ENCODE data around the gene EZR.

EZR gene

DNA sequence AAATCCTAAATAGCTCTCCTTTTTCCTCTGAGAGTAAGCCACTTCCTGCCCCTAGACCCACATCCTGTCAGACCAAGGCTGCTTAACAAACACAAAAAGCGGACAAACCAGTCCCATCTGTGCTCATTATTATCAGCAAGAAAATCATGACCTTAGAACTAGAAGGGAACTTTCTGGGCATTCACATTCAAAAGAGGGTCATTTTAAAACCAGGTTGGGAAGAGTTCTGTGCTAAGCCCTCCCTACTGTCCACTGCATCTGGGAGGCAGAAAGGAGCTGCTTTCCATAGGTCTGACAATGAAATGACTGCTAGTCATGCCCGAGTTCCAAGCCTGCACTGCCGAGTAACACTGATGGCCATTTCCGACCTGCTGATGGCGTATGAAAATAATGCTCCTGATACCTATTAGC lies 15.4 kb downstream of the EZR start:
- Histone ChIP-seq H3K4me3 (ENCODE audit: low read depth in 1 of 2, low read length in 2 of 2) (peak overlapping the region in 1 of 2 experiments; percentile 47; a peak in 2 of 4 replicates), H3K27ac (ENCODE audit: low read length) (peak overlapping the region; percentile 96), H3K27me3 (ENCODE audit: insufficient read depth, low read length, poor library complexity) (no peaks in the 10 kb centered on the region), H3K9ac (ENCODE audit: low read depth, low read length) (peak overlapping the region; percentile 47), H3K9me3 (ENCODE audit: insufficient read depth, low read length, severe bottlenecking) (no peaks in the 10 kb centered on the region), H4K20me1 (ENCODE audit: insufficient read depth, low read length) (peaks cover 83% of the 10 kb centered on the region), H3K4me1 (ENCODE audit: insufficient read depth, low read length) (peaks cover 62% of the 10 kb centered on the region), H3K4me2 (ENCODE audit: insufficient read depth, low read length) (peak overlapping the region; percentile 67), H3K36me3 (ENCODE audit: insufficient read depth, low read length) (peaks cover 18% of the 10 kb centered on the region), H2AFZ (ENCODE audit: low read depth, low read length) (no peak overlapping the region), H3K79me2 (ENCODE audit: insufficient read depth, low read length) (peaks cover 94% of the 10 kb centered on the region)
- peak; percentile 77 for DNase-seq
- no peak for TF ChIP-seq EZH2 (IDR thresholded peaks at IDR 0.05; ENCODE audit: borderline replicate concordance, low read depth, low read length, severe bottlenecking)
- TF ChIP-seq, protein P1, sequence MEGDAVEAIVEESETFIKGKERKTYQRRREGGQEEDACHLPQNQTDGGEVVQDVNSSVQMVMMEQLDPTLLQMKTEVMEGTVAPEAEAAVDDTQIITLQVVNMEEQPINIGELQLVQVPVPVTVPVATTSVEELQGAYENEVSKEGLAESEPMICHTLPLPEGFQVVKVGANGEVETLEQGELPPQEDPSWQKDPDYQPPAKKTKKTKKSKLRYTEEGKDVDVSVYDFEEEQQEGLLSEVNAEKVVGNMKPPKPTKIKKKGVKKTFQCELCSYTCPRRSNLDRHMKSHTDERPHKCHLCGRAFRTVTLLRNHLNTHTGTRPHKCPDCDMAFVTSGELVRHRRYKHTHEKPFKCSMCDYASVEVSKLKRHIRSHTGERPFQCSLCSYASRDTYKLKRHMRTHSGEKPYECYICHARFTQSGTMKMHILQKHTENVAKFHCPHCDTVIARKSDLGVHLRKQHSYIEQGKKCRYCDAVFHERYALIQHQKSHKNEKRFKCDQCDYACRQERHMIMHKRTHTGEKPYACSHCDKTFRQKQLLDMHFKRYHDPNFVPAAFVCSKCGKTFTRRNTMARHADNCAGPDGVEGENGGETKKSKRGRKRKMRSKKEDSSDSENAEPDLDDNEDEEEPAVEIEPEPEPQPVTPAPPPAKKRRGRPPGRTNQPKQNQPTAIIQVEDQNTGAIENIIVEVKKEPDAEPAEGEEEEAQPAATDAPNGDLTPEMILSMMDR (IDR thresholded peaks at IDR 0.05; ENCODE audit: borderline replicate concordance, extremely low read depth, low read length, poor library complexity, severe bottlenecking) = no peak
- peak; percentile 98 for ATAC-seq (ENCODE audit: insufficient read depth, low read depth)

DNA sequence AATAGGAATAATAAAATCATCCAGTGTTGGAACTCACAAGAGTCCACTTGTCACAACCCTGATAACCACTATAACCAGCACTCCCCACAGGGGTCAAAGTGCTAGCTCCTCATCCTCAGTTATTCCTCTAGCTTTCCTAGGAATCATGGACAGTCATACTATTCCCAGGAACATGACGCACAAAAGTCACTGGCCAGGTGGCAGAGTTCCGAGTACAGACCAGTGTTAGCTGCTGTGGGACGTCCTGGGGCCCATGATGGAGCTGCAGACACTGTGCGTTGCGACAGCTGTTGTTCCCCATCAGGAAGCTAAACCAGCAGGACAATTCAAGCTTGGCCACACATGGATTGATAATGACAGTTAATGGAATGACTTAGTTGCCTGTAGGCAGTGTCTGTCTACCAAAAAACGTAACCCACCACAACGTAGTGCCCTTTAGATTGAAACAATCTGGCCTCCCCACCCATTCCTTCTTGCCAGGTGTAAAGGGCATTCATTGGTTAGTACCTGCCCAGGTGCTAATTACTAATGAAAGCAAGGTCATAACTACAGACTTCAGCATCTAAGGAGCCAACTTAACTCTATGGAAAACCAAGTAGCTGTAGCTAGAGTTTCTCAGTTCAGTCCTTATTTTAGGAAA lies 17.4 kb downstream of the EZR start:
- no peak overlapping the region for H3K4me3 ChIP-seq (ENCODE audit: low read depth in 1 of 2, low read length in 2 of 2)
- no peaks in the 10 kb centered on the region for H3K27me3 ChIP-seq (ENCODE audit: insufficient read depth, low read length, poor library complexity)
- no peak overlapping the region for H2AFZ ChIP-seq (ENCODE audit: low read depth, low read length)
- TF ChIP-seq, protein P1 (IDR thresholded peaks at IDR 0.05; ENCODE audit: borderline replicate concordance, extremely low read depth, low read length, poor library complexity, severe bottlenecking) = no peak
- no peak for TF ChIP-seq EZH2 (IDR thresholded peaks at IDR 0.05; ENCODE audit: borderline replicate concordance, low read depth, low read length, severe bottlenecking)
- DNase-seq (no peak), ATAC-seq (ENCODE audit: insufficient read depth, low read depth) (no peak)
- no peak overlapping the region for H3K4me2 ChIP-seq (ENCODE audit: insufficient read depth, low read length)
- peaks cover 11% of the 10 kb centered on the region for H3K36me3 ChIP-seq (ENCODE audit: insufficient read depth, low read length)
- H4K20me1 ChIP-seq (ENCODE audit: insufficient read depth, low read length) = peaks cover 83% of the 10 kb centered on the region
- H3K4me1 ChIP-seq (ENCODE audit: insufficient read depth, low read length) = peaks cover 44% of the 10 kb centered on the region
- peaks cover 94% of the 10 kb centered on the region for H3K79me2 ChIP-seq (ENCODE audit: insufficient read depth, low read length)
- H3K9me3 ChIP-seq (ENCODE audit: insufficient read depth, low read length, severe bottlenecking) = no peaks in the 10 kb centered on the region
- H3K9ac ChIP-seq (ENCODE audit: low read depth, low read length) = no peak overlapping the region
- peak overlapping the region; percentile 52; the same call in 1 of the 2 replicates for H3K27ac ChIP-seq (ENCODE audit: low read length)

DNA sequence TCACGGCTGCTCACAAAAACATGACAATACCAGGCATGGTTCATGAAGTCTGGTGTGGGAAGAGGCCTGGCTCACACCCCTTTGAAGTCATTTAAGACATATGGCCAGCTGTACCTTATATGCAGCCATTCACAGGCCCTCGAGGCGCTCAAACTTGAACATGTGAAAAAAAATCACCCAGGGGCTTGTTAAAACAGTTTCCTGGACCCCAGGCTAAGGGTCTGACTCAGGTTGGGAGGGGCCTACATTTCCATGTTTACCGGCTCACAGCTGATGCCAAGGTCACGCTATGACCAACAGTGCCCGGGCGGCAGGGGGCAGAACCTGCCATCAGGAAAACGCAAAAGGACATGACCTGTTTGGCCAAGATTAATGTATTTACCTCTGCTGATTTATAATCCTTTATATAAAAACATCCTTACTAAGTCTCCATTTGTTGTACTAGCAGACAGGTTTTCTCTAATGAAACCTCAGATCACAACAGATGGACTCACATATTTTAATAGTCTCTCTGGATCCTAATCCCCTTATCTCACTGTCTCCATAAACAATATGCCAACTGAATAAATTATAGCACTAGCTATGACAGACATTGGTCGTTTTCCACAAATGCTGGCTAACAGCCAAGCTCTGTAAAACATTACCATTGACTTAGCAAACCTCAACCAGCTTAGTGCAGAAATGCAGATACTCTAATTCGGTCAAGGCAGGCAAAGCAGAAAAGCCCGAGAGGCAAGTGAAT lies 19.9 kb downstream of the EZR start:
- Histone ChIP-seq H3K9me3 (ENCODE audit: insufficient read depth, low read length, severe bottlenecking) (no peaks in the 10 kb centered on the region), H3K36me3 (ENCODE audit: insufficient read depth, low read length) (peaks cover 13% of the 10 kb centered on the region), H3K27me3 (ENCODE audit: insufficient read depth, low read length, poor library complexity) (no peaks in the 10 kb centered on the region), H3K9ac (ENCODE audit: low read depth, low read length) (no peak overlapping the region), H3K4me2 (ENCODE audit: insufficient read depth, low read length) (no peak overlapping the region), H4K20me1 (ENCODE audit: insufficient read depth, low read length) (peaks cover 89% of the 10 kb centered on the region), H3K4me3 (ENCODE audit: low read depth in 1 of 2, low read length in 2 of 2) (no peak overlapping the region), H3K79me2 (ENCODE audit: insufficient read depth, low read length) (peaks cover 97% of the 10 kb centered on the region), H2AFZ (ENCODE audit: low read depth, low read length) (no peak overlapping the region), H3K27ac (ENCODE audit: low read length) (no peak overlapping the region), H3K4me1 (ENCODE audit: insufficient read depth, low read length) (peaks cover 20% of the 10 kb centered on the region)
- ATAC-seq (ENCODE audit: insufficient read depth, low read depth) (no peak), DNase-seq (no peak)
- no peak for TF ChIP-seq EZH2 (IDR thresholded peaks at IDR 0.05; ENCODE audit: borderline replicate concordance, low read depth, low read length, severe bottlenecking)
- TF ChIP-seq, protein P1 (IDR thresholded peaks at IDR 0.05; ENCODE audit: borderline replicate concordance, extremely low read depth, low read length, poor library complexity, severe bottlenecking) = no peak
